Lower lobe of right lung (tissue), 2 donors: ENCODE results near the gene P4HA1. TPM values are rescaled to one million over a fixed set of nuclear protein-coding genes. Genes with fewer than 3 reads are reported as not detected.

Experiments
- ATAC-seq, 2 donors: fragments of 200-7000 bp; cut with Tn5 transposase; one replicate each; pipeline ENCODE4 v1.9.1; 2020 to 2022; ENCODE audit warnings: mild to moderate bottlenecking in 2 of 2, moderate library complexity in 2 of 2
- DNase-seq: peaks from one replicate; pipeline ENCODE4 v3.0.0-alpha.2; 2020
- H3K27ac ChIP-seq: fragments of 200-600 bp; one replicate; pipeline ENCODE4 v1.8.0; 2022
- H3K27me3 ChIP-seq: fragments of 200-600 bp; one replicate; pipeline ENCODE4 v1.8.0; 2022; ENCODE audit warnings: low read depth
- H3K36me3 ChIP-seq: fragments of 200-600 bp; one replicate; pipeline ENCODE4 v1.8.0; 2022; ENCODE audit warnings: mild to moderate bottlenecking
- H3K4me1 ChIP-seq: fragments of 200-600 bp; one replicate; pipeline ENCODE4 v1.8.0; 2022
- H3K4me3 ChIP-seq: fragments of 200-600 bp; one replicate; pipeline ENCODE4 v1.8.0; 2022; ENCODE audit warnings: mild to moderate bottlenecking
- H3K9me3 ChIP-seq: fragments of 200-600 bp; one replicate; pipeline ENCODE4 v1.8.0; 2022
- intact Hi-C: fragments of 100-400 bp; cut with DNase I; formaldehyde crosslinking; loops from one replicate; pipeline ENCODE4 v1.11.0; 2022
- total RNA-seq: library from RNA; stranded (reverse); fragmentation: NEBNext Ultra II Directional; extraction: Animal tissue kit (Norgen Biotek cat#: 25700); gene quantifications from one replicate; pipeline ENCODE4 v1.2.1, GENCODE V29; 2021
- TF ChIP-seq, protein P1 (sequence below): fragments of 200-600 bp; IDR thresholded peaks from one replicate; pipeline ENCODE4 v1.8.0; 2022; ENCODE audit warnings: antibody characterized with exemption, mild to moderate bottlenecking
- donor health status: DM: no; HTN: yes; CAD: no; lungs with severe emphysema.

P4HA1 gene
- total RNA-seq, 1 donor from 2014 or later, result 59.9 TPM

DNA sequence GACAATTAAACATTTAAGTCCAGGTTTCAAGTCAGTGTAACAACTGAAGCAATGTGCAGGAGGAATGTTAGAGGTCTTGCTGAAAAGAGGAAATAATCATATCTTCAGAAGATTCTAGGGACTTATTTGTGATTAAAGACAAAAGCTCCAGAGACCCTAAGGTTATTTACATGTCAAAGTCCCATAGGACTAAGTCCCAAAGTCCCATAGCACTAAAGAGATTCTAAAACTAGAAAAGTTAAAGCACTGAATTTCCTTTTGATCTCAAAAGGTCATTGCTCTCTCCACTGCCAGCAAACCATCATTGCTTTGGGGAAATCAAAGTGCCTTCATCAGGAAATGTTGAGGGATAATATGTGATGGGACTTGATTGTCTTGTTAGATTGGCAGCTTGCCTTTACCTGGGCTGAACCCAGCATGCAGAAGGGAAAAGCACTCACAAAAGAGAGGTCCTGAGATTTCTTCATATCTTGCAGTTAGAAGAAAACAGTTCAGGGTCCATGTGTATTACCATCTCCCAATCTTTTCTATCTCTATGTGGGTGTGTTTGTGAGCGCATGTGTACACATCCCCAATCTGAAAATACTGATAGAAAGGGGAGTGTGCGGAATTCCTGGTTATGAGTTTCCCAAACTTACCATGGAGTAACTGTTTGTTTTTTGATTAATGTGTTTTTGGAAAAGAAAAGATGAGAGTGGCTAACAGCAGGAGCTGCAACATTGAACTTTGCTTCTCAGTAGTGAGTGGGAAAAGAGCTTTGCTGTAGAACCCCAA lies 35.4 kb upstream of the P4HA1 start:
- TF ChIP-seq, protein P1, sequence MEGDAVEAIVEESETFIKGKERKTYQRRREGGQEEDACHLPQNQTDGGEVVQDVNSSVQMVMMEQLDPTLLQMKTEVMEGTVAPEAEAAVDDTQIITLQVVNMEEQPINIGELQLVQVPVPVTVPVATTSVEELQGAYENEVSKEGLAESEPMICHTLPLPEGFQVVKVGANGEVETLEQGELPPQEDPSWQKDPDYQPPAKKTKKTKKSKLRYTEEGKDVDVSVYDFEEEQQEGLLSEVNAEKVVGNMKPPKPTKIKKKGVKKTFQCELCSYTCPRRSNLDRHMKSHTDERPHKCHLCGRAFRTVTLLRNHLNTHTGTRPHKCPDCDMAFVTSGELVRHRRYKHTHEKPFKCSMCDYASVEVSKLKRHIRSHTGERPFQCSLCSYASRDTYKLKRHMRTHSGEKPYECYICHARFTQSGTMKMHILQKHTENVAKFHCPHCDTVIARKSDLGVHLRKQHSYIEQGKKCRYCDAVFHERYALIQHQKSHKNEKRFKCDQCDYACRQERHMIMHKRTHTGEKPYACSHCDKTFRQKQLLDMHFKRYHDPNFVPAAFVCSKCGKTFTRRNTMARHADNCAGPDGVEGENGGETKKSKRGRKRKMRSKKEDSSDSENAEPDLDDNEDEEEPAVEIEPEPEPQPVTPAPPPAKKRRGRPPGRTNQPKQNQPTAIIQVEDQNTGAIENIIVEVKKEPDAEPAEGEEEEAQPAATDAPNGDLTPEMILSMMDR, result no peak
- DNase-seq (no peak), ATAC-seq (no peak)
- Histone ChIP-seq H3K4me3 (no peak overlapping the region), H3K27ac (no peak overlapping the region), H3K36me3 (peaks cover 100% of the 10 kb centered on the region), H3K27me3 (no peaks in the 10 kb centered on the region), H3K4me1 (no peaks in the 10 kb centered on the region), H3K9me3 (no peaks in the 10 kb centered on the region)
- intact Hi-C loops, result no loop called here

DNA sequence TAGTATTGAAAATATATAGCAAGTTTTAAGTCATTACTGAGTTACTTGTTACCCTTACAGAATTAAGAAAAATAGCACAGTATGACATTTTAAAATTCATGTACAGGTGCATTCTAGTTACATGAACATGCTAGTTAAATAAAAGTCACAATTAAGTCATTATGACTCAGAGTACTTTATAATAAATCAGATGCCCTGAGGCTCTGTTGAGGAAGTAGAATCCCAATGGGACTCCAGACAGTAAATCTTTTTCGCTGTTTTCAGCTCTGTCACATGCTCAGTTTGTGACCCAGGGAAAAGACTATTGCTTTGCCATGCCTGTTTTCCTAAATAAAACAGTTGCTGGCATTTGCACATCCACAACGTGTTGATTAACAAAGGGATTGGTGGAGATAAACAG lies 34.6 kb upstream of the P4HA1 start:
- Histone ChIP-seq H3K27me3 (no peaks in the 10 kb centered on the region), H3K4me1 (no peaks in the 10 kb centered on the region), H3K4me3 (no peak overlapping the region), H3K27ac (no peak overlapping the region), H3K36me3 (peaks cover 100% of the 10 kb centered on the region), H3K9me3 (no peaks in the 10 kb centered on the region)
- DNase-seq, result no peak
- intact Hi-C loops, result no loop called here
- TF ChIP-seq, protein P1, result no peak
- no peak for ATAC-seq

DNA sequence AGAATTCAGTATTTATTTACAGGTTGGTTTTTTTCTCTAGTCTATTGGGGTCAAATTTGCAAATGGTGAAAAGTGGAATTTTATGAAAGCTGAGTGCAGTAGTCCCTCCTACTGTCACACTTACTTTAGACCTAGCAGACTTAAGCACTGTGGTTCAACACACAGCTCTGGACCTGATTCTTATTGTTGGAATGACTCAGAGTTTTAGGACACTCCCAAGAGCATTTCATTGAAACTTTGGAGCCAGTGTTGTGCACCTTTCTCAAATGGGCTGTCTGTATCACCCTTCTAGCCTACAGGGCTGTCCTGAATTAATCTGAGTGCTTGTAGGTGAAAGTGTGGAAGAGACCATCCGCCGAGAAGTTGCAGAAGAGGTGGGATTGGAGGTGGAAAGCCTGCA lies 29.7 kb upstream of the P4HA1 start:
- Histone ChIP-seq H3K4me1 (no peaks in the 10 kb centered on the region), H3K27ac (no peak overlapping the region), H3K36me3 (peaks cover 88% of the 10 kb centered on the region), H3K4me3 (no peak overlapping the region), H3K9me3 (no peaks in the 10 kb centered on the region), H3K27me3 (no peaks in the 10 kb centered on the region)
- intact Hi-C loops, result no loop called here
- TF ChIP-seq, protein P1, result no peak
- ATAC-seq, result no peak
- DNase-seq, result no peak

DNA sequence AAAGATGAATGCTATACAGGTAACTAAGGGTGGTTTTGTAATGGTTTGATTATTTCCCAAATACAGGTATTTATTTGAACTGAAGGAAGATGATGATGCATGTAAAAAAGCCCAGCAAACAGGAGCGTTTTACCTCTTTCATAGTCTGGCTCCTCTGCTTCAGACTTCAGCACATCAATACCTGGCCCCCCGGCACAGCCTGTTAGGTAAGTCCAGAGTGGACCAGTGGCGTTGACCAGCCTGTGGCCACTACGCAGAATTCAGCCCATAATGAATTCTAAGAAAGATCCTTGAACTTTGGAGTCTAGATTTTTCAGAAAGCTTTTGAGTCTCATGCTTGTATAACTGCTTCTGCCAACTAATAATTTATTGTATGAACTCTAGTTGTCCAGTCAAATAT lies 23.3 kb upstream of the P4HA1 start:
- DNase-seq, result no peak
- intact Hi-C loops, result no loop called here
- Histone ChIP-seq H3K9me3 (no peaks in the 10 kb centered on the region), H3K27me3 (no peaks in the 10 kb centered on the region), H3K36me3 (peaks cover 47% of the 10 kb centered on the region), H3K27ac (no peak overlapping the region), H3K4me3 (no peak overlapping the region), H3K4me1 (no peaks in the 10 kb centered on the region)
- ATAC-seq, result no peak
- TF ChIP-seq, protein P1, result no peak

DNA sequence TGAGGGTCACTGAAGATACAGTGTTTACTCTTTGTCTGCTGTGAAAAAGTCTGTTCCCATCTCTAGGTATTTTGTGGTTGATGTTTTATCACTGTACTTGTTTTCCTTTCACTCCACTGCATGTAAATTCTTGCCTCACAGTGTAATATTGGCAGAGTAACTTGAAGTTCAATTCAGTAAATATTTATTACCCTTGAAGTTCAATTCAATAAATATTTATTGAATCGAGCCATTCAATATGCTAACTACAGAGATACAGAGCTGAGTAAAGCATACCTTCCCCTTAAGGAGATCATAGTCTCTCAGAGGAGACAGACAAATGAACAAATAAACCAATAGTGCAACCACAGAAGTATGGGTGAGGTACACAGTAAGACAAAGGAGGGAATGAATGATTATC lies 22.8 kb upstream of the P4HA1 start:
- H3K9me3 ChIP-seq, result no peaks in the 10 kb centered on the region
- no peak for ATAC-seq
- H3K27me3 ChIP-seq, result no peaks in the 10 kb centered on the region
- no peaks in the 10 kb centered on the region for H3K4me1 ChIP-seq
- no peak for DNase-seq
- no peak overlapping the region for H3K27ac ChIP-seq
- intact Hi-C loops, result no loop called here
- no peak overlapping the region for H3K4me3 ChIP-seq
- H3K36me3 ChIP-seq, result peaks cover 42% of the 10 kb centered on the region
- TF ChIP-seq, protein P1, result no peak
